HepG2 (cell line): Measurements from ENCODE around the gene CNBD2. TPM values are rescaled to one million over a fixed set of nuclear protein-coding genes. Genes with fewer than 3 reads are reported as not detected.

Experiments
- ATAC-seq: fragments of 200-7000 bp; cut with Tn5 transposase; 3 replicates; pipeline ENCODE4 v1.9.1; 2020; ENCODE audit warnings: mild to moderate bottlenecking, moderate library complexity
- BruUV-seq: library from RNA; stranded (reverse); fragments of 400-500 nt; replicated peaks from 2 replicates; lab custom pipeline; 2021; lab: Mats Ljungman, UMichigan
- CTCF ChIA-PET: fragments of 300-600 bp; formaldehyde crosslinking; extraction: SDS; loops from one replicate; lab custom pipeline; 2021; ENCODE audit warnings: low total read pairs, inconsistent platforms, low intra/inter-chr PET ratio; lab: Yijun Ruan, JAX
- POLR2A ChIA-PET: fragments of 350-600 bp; sonication (Branson Sonifier 250); formaldehyde crosslinking; loops from one replicate; lab custom pipeline; 2020; ENCODE audit warnings: antibody characterized with exemption, inconsistent platforms; lab: Yijun Ruan, JAX
- DNase-seq: peaks from one replicate; pipeline ENCODE4 v3.0.0-alpha.2; 2015; ENCODE audit warnings: low spot score
- FAIRE-seq: peaks from 3 replicates; lab custom pipeline; 2011; peaks lifted over from hg19 to GRCh38; lab: Jason Lieb, UNC
- H2AFZ ChIP-seq: one replicate; pipeline ENCODE4 v1.6.1; 2011; ENCODE audit warnings: low read length, inconsistent platforms
- H3K27ac ChIP-seq: fragments of 300-600 bp; 3 replicates; pipeline ENCODE4 v1.8.0; 2011; ENCODE audit warnings: mixed run types, mild to moderate bottlenecking, mixed read lengths, low read length, inconsistent platforms; ENCODE audit not compliant: insufficient read depth; ENCODE audit errors: extremely low read length
- H3K27me3 ChIP-seq, 2 experiments: fragments of 200-600 bp in 1 of 2; 2 replicates in 1 of 2; 3 replicates in 1 of 2; pipeline versions ENCODE4 v1.6.0 to v1.8.0; 2011; ENCODE audit warnings: low read length in 2 of 2, mild to moderate bottlenecking in 2 of 2, moderate library complexity in 2 of 2, inconsistent platforms in 1 of 2; ENCODE audit not compliant: insufficient read depth in 2 of 2, control insufficient read depth in 1 of 2
- H3K36me3 ChIP-seq, 2 experiments: fragments of 200-600 bp in 1 of 2; replicated peaks in 1 of 2; 2 replicates in 1 of 2; 3 replicates in 1 of 2; pipeline versions ENCODE4 v1.5.1 to v1.8.0; 2011; ENCODE audit warnings: low read length in 2 of 2, inconsistent platforms in 1 of 2; ENCODE audit not compliant: insufficient read depth in 2 of 2, control insufficient read depth in 1 of 2
- H3K4me1 ChIP-seq: 2 replicates; pipeline ENCODE4 v1.5.1; 2012; ENCODE audit warnings: low read length, inconsistent platforms; ENCODE audit not compliant: insufficient read depth
- H3K4me2 ChIP-seq: 2 replicates; pipeline ENCODE4 v1.6.0; 2011; ENCODE audit warnings: low read depth, low read length, inconsistent platforms
- H3K4me3 ChIP-seq, 3 experiments: fragments of 200-600 bp in 1 of 3; sonication (generic), shearing (Covaris generic) in 1 of 3; replicated peaks in 1 of 3; 2 replicates each; pipeline ENCODE4 v1.5.1; 2011 to 2016; ENCODE audit warnings: low read length in 3 of 3, inconsistent platforms in 2 of 3, low read depth in 2 of 3, mild to moderate bottlenecking in 2 of 3, control low read depth in 1 of 3, mixed read lengths in 1 of 3; ENCODE audit not compliant: insufficient read depth in 1 of 3
- H3K79me2 ChIP-seq: one replicate; pipeline ENCODE4 v1.6.1; 2011; ENCODE audit warnings: low read length, inconsistent platforms; ENCODE audit not compliant: insufficient read depth
- H3K9ac ChIP-seq: 2 replicates; pipeline ENCODE4 v1.6.0; 2011; ENCODE audit warnings: mild to moderate bottlenecking, low read depth, low read length, inconsistent platforms; ENCODE audit not compliant: insufficient read depth
- H3K9me3 ChIP-seq: 2 replicates; pipeline ENCODE4 v1.5.1; 2012; ENCODE audit warnings: mild to moderate bottlenecking, low read length
- H4K20me1 ChIP-seq: 2 replicates; pipeline ENCODE4 v1.6.0; 2011; ENCODE audit warnings: inconsistent platforms, mild to moderate bottlenecking, low read length, moderate library complexity; ENCODE audit not compliant: insufficient read depth
- ATF1 ChIP-seq: IDR thresholded peaks from 2 replicates; pipeline ENCODE4 v1.6.1; 2016; ENCODE audit warnings: mild to moderate bottlenecking, control low read depth
- ELF3 ChIP-seq: IDR thresholded peaks from 2 replicates; pipeline ENCODE4 v1.6.1; 2016; ENCODE audit warnings: missing genetic modification reagents, missing compliant biosample characterization
- MBNL3 ChIP-seq: fragments of 250-450 bp; sonication (Bioruptor Pico); conservative IDR thresholded peaks from 2 replicates; pipeline ENCODE4 v1.8.0; 2022; ENCODE audit warnings: mild to moderate bottlenecking, inconsistent platforms
- NCOR1 ChIP-seq: fragments of 200-600 bp; sonication (generic); IDR thresholded peaks from 2 replicates; pipeline ENCODE4 v1.7.0; 2017; ENCODE audit warnings: antibody characterized with exemption, low read length, borderline replicate concordance
- NFIC ChIP-seq: IDR thresholded peaks from 2 replicates; pipeline ENCODE4 v1.6.1; 2012; ENCODE audit warnings: mild to moderate bottlenecking, low read length, inconsistent platforms
- NPAS2 ChIP-seq: sonication (generic); formaldehyde crosslinking; IDR thresholded peaks from 2 replicates; pipeline ENCODE4 v1.8.0; 2022; ENCODE audit warnings: mild to moderate bottlenecking, missing genetic modification reagents, borderline replicate concordance
- RFXAP ChIP-seq: sonication (generic); formaldehyde crosslinking; IDR thresholded peaks from 2 replicates; pipeline ENCODE4 v1.4.0; 2020; ENCODE audit warnings: missing genetic modification reagents, borderline replicate concordance
- RXRB ChIP-seq: IDR thresholded peaks from 2 replicates; pipeline ENCODE4 v1.6.1; 2016; ENCODE audit warnings: borderline replicate concordance, missing genetic modification reagents, missing compliant biosample characterization
- TCF7 ChIP-seq: sonication (generic); IDR thresholded peaks from 2 replicates; pipeline ENCODE4 v1.6.1; 2016; ENCODE audit warnings: antibody characterized with exemption, low read depth
- WIZ ChIP-seq: sonication (generic); formaldehyde crosslinking; IDR thresholded peaks from 2 replicates; pipeline ENCODE4 v1.5.1; 2020; ENCODE audit warnings: mild to moderate bottlenecking, missing genetic modification reagents
- ZBTB38 ChIP-seq: sonication (generic); formaldehyde crosslinking; IDR thresholded peaks from 2 replicates; pipeline ENCODE4 v1.5.1; 2020; ENCODE audit warnings: mild to moderate bottlenecking, missing genetic modification reagents
- ZMYM3 ChIP-seq: sonication (generic); formaldehyde crosslinking; IDR thresholded peaks from 2 replicates; pipeline ENCODE4 v1.5.1; 2020; ENCODE audit warnings: mild to moderate bottlenecking, missing genetic modification reagents
- ZNF556 ChIP-seq: sonication (generic); formaldehyde crosslinking; IDR thresholded peaks from 2 replicates; pipeline ENCODE4 v1.4.0; 2020; ENCODE audit warnings: mild to moderate bottlenecking, missing genetic modification reagents, borderline replicate concordance
- ZNF616 ChIP-seq: sonication (generic); formaldehyde crosslinking; IDR thresholded peaks from 2 replicates; pipeline ENCODE4 v1.5.0; 2020; ENCODE audit warnings: low read depth, mild to moderate bottlenecking, missing genetic modification reagents
- ZNF652 ChIP-seq: IDR thresholded peaks from 2 replicates; pipeline ENCODE4 v1.6.1; 2016; ENCODE audit warnings: low read depth, borderline replicate concordance
- WGBS: methylation state at CpG from one replicate; pipeline ENCODE4 v1.1.6; 2017; ENCODE audit warnings: low lambda C conversion rate; 5-methylcytosine and 5-hydroxymethylcytosine counted together
- in situ Hi-C: cut with HindIII; loops from 2 replicates; pipeline ENCODE4 v1.10.0; 2017; ENCODE audit warnings: low pct_unique_long_range_greater_than_20kb; ENCODE audit not compliant: extremely low pct_ligation_motif_present
- intact Hi-C: fragments of 100-400 bp; cut with micrococcal nuclease; formaldehyde crosslinking; loops from one replicate; pipeline ENCODE4 v1.10.0; 2022; ENCODE audit not compliant: unreplicated experiment
- polyA plus RNA-seq, 8 experiments: library from polyadenylated mRNA; depleted of rRNA in 3 of 8; stranded (reverse) in 7 of 8; unstranded in 1 of 8; fragments of >200 nt; fragmentation: Illumina TruSeq in 4 of 8; extraction: Trizol in 4 of 8; gene quantifications; 2 replicates each; pipeline versions ENCODE4 v1.2.1 to v1.2.3, GENCODE V29; 2011 to 2016; ENCODE audit warnings: low read depth in 4 of 8, missing spikeins in 1 of 8, mixed read lengths in 1 of 8; ENCODE audit not compliant: insufficient read depth in 1 of 8
- total RNA-seq, 5 experiments: library from RNA; depleted of rRNA; stranded (reverse); fragments of >200 nt; fragmentation: Illumina TruSeq; extraction: Trizol; gene quantifications; 2 replicates each; pipeline ENCODE4 v1.2.3, GENCODE V29; 2016; ENCODE audit warnings: low read depth in 1 of 5
- TF ChIP-seq, protein P1 (sequence below): sonication (generic); formaldehyde crosslinking; conservative IDR thresholded peaks from 2 replicates; pipeline ENCODE4 v1.8.1; 2023; ENCODE audit warnings: missing genetic modification reagents
- TF ChIP-seq, protein P2 (sequence below): sonication (generic); formaldehyde crosslinking; IDR thresholded peaks from 2 replicates; pipeline ENCODE4 v1.5.0; 2020; ENCODE audit warnings: missing genetic modification reagents
- TF ChIP-seq, protein P3 (sequence below): sonication (generic); formaldehyde crosslinking; IDR thresholded peaks from 2 replicates; pipeline ENCODE4 v1.8.1; 2023; ENCODE audit warnings: mild to moderate bottlenecking, moderate library complexity, missing genetic modification reagents
- TF ChIP-seq, protein P4 (sequence below): sonication (generic); formaldehyde crosslinking; IDR thresholded peaks from 2 replicates; pipeline ENCODE4 v1.5.0; 2020; ENCODE audit warnings: mild to moderate bottlenecking, missing genetic modification reagents

The CNBD2 gene
- total and polyA plus RNA-seq, 2 of the 13 experiments (the other 11 are each of a cell fraction or from before 2014, with no cell fraction given) = 12.4 to 22.8 TPM

DNA sequence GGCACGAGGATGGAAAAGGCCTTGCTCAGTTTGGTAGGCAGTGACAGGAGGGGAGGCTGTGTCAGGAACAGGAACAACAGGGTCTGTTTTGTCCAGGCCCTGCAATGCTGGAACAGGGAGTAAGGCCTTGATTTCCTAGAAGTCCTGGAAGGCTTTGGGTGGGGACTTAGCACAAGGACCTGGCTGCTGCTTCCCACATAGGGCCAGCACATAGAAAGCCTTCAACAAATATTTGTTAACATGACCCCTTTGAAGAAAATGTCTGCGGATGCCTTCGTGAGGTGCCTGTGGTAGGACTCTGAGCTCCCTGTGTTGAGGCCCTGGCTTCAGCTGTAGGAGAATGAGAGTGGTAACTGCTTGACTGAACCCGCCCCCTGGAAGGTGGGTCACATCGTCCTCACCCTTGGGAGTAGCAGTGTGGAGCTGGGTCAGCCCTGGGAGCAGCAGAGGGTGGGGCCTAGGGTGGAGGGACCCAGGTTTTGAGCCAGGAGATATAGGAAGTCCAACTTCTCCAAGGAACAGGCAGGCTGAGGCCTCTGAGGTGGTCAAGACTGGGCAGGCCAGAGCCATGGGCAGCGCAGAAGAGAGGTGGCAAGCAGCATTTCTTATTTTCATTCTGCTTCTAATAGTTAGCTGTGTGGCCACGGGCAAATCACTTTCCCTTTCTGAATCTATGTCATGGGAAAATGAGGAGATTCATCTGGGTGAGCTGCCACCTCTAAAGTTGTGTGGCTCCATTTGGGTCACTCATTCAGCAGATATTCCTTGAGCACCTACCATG is 50.0 kb downstream of the CNBD2 start:
- ATAC-seq (peak; percentile 88), DNase-seq (peak; percentile 85), FAIRE-seq (peak; percentile 86)
- Histone ChIP-seq H3K4me1 (peaks cover 30% of the 10 kb centered on the region), H3K27me3 (0 out of 5 replicates have a peak, but pooled peaks cover 0 to 5% of the 10 kb centered on the region in 2 experiments), H3K36me3 (no peaks in the 10 kb centered on the region), H3K79me2 (no peaks in the 10 kb centered on the region), H3K9me3 (no peaks in the 10 kb centered on the region), H3K9ac (peak overlapping the region; percentile 3; the same call in 1 of the 2 replicates), H2AFZ (no peak overlapping the region), H3K4me3 (peak overlapping the region in 1 of 3 experiments; percentile 38; a peak in 1 of 6 replicates), H3K27ac (no peak overlapping the region), H4K20me1 (no peaks in the 10 kb centered on the region), H3K4me2 (peak overlapping the region; percentile 58)
- in situ Hi-C loops = no loop called here
- intact Hi-C loops = no loop called here
- WGBS = 17% methylated on average over 7 of the region's 7 CpGs
- BruUV-seq = no TSS peak
- CTCF ChIA-PET = no interaction called here
- POLR2A ChIA-PET = interaction anchor here (1.3 kb wide), 1 partner anchor 65 kb away, joined by 4 read pairs; the partner anchor contains the start of gene SCAND1
- TF ChIP-seq, protein P1, sequence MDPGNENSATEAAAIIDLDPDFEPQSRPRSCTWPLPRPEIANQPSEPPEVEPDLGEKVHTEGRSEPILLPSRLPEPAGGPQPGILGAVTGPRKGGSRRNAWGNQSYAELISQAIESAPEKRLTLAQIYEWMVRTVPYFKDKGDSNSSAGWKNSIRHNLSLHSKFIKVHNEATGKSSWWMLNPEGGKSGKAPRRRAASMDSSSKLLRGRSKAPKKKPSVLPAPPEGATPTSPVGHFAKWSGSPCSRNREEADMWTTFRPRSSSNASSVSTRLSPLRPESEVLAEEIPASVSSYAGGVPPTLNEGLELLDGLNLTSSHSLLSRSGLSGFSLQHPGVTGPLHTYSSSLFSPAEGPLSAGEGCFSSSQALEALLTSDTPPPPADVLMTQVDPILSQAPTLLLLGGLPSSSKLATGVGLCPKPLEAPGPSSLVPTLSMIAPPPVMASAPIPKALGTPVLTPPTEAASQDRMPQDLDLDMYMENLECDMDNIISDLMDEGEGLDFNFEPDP (CRISPR knock-in tag) = no peak
- TF ChIP-seq RFXAP = no peak
- TF ChIP-seq, protein P2, sequence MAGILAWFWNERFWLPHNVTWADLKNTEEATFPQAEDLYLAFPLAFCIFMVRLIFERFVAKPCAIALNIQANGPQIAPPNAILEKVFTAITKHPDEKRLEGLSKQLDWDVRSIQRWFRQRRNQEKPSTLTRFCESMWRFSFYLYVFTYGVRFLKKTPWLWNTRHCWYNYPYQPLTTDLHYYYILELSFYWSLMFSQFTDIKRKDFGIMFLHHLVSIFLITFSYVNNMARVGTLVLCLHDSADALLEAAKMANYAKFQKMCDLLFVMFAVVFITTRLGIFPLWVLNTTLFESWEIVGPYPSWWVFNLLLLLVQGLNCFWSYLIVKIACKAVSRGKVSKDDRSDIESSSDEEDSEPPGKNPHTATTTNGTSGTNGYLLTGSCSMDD (CRISPR knock-in tag) = no peak
- TF ChIP-seq ELF3 (CRISPR knock-in tag) = 0 out of 2 replicates have a peak, but pooled peaks have one; percentile 20
- peak; percentile 77 for TF ChIP-seq TCF7
- TF ChIP-seq ZNF652 = no peak
- TF ChIP-seq, protein P3, sequence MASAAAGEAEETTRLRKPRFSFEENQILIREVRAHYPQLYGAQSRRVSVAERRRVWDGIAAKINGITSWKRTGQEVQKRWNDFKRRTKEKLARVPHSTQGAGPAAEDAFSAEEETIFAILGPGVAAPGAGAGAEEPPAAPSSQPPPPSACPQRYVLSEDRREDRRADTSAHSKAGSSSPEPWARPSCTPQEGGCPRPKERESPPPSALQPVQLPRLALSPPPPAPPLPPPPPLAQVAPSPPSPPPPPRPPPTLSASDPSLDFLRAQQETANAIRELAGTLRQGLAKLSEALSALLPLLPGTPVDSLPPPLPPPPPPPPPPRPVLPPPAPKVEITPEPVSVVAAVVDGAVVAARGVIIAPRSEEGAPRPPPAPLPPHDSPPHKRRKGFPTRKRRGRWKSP (CRISPR knock-in tag) = no peak
- no peak for TF ChIP-seq NPAS2 (CRISPR knock-in tag)
- TF ChIP-seq MBNL3 (CRISPR knock-in tag) = no peak
- TF ChIP-seq ZNF616 (CRISPR knock-in tag) = no peak
- TF ChIP-seq ZBTB38 = peak; percentile 27; the same call in 1 of the 2 replicates
- TF ChIP-seq ATF1 (CRISPR knock-in tag) = no peak
- TF ChIP-seq ZMYM3 = no peak
- TF ChIP-seq, protein P4, sequence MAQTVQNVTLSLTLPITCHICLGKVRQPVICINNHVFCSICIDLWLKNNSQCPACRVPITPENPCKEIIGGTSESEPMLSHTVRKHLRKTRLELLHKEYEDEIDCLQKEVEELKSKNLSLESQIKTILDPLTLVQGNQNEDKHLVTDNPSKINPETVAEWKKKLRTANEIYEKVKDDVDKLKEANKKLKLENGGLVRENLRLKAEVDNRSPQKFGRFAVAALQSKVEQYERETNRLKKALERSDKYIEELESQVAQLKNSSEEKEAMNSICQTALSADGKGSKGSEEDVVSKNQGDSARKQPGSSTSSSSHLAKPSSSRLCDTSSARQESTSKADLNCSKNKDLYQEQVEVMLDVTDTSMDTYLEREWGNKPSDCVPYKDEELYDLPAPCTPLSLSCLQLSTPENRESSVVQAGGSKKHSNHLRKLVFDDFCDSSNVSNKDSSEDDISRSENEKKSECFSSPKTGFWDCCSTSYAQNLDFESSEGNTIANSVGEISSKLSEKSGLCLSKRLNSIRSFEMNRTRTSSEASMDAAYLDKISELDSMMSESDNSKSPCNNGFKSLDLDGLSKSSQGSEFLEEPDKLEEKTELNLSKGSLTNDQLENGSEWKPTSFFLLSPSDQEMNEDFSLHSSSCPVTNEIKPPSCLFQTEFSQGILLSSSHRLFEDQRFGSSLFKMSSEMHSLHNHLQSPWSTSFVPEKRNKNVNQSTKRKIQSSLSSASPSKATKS (CRISPR knock-in tag) = no peak
- TF ChIP-seq WIZ (CRISPR knock-in tag) = no peak; the same call in 1 of the 2 replicates
- TF ChIP-seq NFIC = no peak
- no peak for TF ChIP-seq NCOR1
- peak; percentile 10; the same call in 1 of the 2 replicates for TF ChIP-seq ZNF556 (CRISPR knock-in tag)
- TF ChIP-seq RXRB = peak; percentile 60; the same call in 1 of the 2 replicates
